Spleen (tissue), 11 donors: Measurements from ENCODE around the gene DMRTC2. TPM values are rescaled to one million over a fixed set of nuclear protein-coding genes. Genes with fewer than 3 reads are reported as not detected.

Source experiments
- DNase-seq: peaks from one replicate; pipeline ENCODE4 v3.0.0-alpha.2; 2020
- H3K27ac ChIP-seq, 8 donors: fragments of 200-600 bp; sonication (generic) in 7 of 8; 1 replicate in 4 of 8; 2 replicates in 4 of 8; pipeline versions ENCODE4 v1.5.0 to v1.8.0; 2016 to 2021; ENCODE audit warnings: inconsistent platforms in 4 of 8, mild to moderate bottlenecking in 4 of 8, moderate library complexity in 1 of 8
- H3K27me3 ChIP-seq, 7 donors: fragments of 200-600 bp; sonication (generic) in 6 of 7; replicated peaks in 1 of 7; 1 replicate in 4 of 7; 2 replicates in 3 of 7; pipeline versions ENCODE4 v1.5.0 to v1.8.0; 2016 to 2021; ENCODE audit warnings: inconsistent platforms in 3 of 7, mild to moderate bottlenecking in 1 of 7
- H3K36me3 ChIP-seq, 6 donors: fragments of 200-600 bp; sonication (generic) in 5 of 6; 1 replicate in 4 of 6; 2 replicates in 2 of 6; pipeline versions ENCODE4 v1.5.0 to v1.8.0; 2016 to 2021; ENCODE audit warnings: inconsistent platforms in 2 of 6
- H3K4me1 ChIP-seq, 6 donors: fragments of 200-600 bp; sonication (generic) in 5 of 6; 1 replicate in 3 of 6; 2 replicates in 3 of 6; pipeline versions ENCODE4 v1.5.0 to v1.8.0; 2016 to 2021; ENCODE audit warnings: inconsistent platforms in 3 of 6
- H3K4me3 ChIP-seq, 8 donors: fragments of 200-600 bp; sonication (generic) in 7 of 8; 1 replicate in 4 of 8; 2 replicates in 4 of 8; pipeline versions ENCODE4 v1.5.0 to v1.8.0; 2016 to 2021; ENCODE audit warnings: inconsistent platforms in 4 of 8, mild to moderate bottlenecking in 4 of 8, moderate library complexity in 2 of 8
- H3K9me3 ChIP-seq, 8 donors: fragments of 200-600 bp; sonication (generic) in 7 of 8; 1 replicate in 4 of 8; 2 replicates in 4 of 8; pipeline versions ENCODE4 v1.5.0 to v1.8.0; 2016 to 2021; ENCODE audit warnings: inconsistent platforms in 4 of 8
- CTCF ChIP-seq, 11 experiments: fragments of 200-600 bp in 7 of 11; fragments of 450-650 bp in 4 of 11; sonication (generic) in 4 of 11; IDR thresholded peaks in 8 of 11; conservative IDR thresholded peaks in 3 of 11; 1 replicate in 7 of 11; 2 replicates in 4 of 11; pipeline versions ENCODE4 v1.4.0 to v1.8.0; 2016 to 2021; ENCODE audit warnings: antibody characterized with exemption in 11 of 11, inconsistent platforms in 4 of 11, mild to moderate bottlenecking in 1 of 11
- POLR2A ChIP-seq, 3 donors: fragments of 450-650 bp; IDR thresholded peaks; one replicate each; pipeline ENCODE4 v1.5.1; 2017; ENCODE audit warnings: antibody characterized with exemption in 3 of 3, mild to moderate bottlenecking in 1 of 3
- POLR2AphosphoS5 ChIP-seq, 3 donors: sonication (generic); formaldehyde crosslinking; IDR thresholded peaks; one replicate each; pipeline ENCODE4 v1.5.1; 2017; ENCODE audit warnings: antibody characterized with exemption in 3 of 3
- WGBS, 5 donors: extraction: QIAGEN DNeasy Blood & Tissue Kit in 3 of 5; methylation state at CpG; one replicate each; pipeline versions ENCODE4 v1.1.5 to v1.1.7; 2013 to 2018; 5-methylcytosine and 5-hydroxymethylcytosine counted together
- intact Hi-C: fragments of 100-400 bp; cut with DNase I; formaldehyde crosslinking; loops from one replicate; pipeline ENCODE4 v1.15.0; 2023; ENCODE audit warnings: low total_unique reads
- polyA plus RNA-seq, 3 donors: library from polyadenylated mRNA; stranded (reverse); fragments of 200-250 nt; gene quantifications; one replicate each; pipeline ENCODE4 v1.2.1, GENCODE V29; 2013
- total RNA-seq, 7 donors: library from RNA; depleted of rRNA in 3 of 7; stranded (reverse); fragments of >200 nt in 3 of 7; fragmentation: NEBNext Ultra II Directional in 4 of 7; extraction: Animal tissue kit (Norgen Biotek cat#: 25700) in 4 of 7; gene quantifications; one replicate each; pipeline versions ENCODE4 v1.1.0 to v1.2.1, GENCODE V29; 2016 to 2021
- donor health status: healthy with polysubstance abuse.
- donor health status: DM: no; HTN: no; CAD: no; lungs with moderate emphysema.
- donor health status: DM: no; HTN: no; CAD: no.
- donor health status: Bipolar disorder and iron deficiency.
- donor health status: healthy.
- donor health status: DM: no; HTN: no; CAD: no.
- donor health status: DM: yes; HTN: yes; CAD: no.

Gene DMRTC2
- total and polyA plus RNA-seq, 10 donors = not detected

GRCh38 chr19:41868120-41868988 lies 23.5 kb downstream of the DMRTC2 start:
- no peak for DNase-seq
- H3K27me3 ChIP-seq = no peaks in the 10 kb centered on the region
- WGBS, 5 donors = 77 to 87% (median 84%) methylated on average over 10 of the region's 10 CpGs
- peak in 1 of 3 donors; percentile 36 for TF ChIP-seq POLR2AphosphoS5 (IDR thresholded peaks at IDR 0.05)
- TF ChIP-seq POLR2A (IDR thresholded peaks at IDR 0.05) = no peak
- peaks cover 12 to 97% (median 74%) of the 10 kb centered on the region in 6 donors for H3K36me3 ChIP-seq
- no peaks in the 10 kb centered on the region for H3K9me3 ChIP-seq
- H3K4me1 ChIP-seq = peaks cover 59 to 100% (median 98%) of the 10 kb centered on the region in 6 donors
- intact Hi-C loops = no loop called here
- H3K27ac ChIP-seq = peak overlapping the region in 6 of 8 donors; percentile 13 to 99 (median 90)
- no peak overlapping the region for H3K4me3 ChIP-seq

- Histone ChIP-seq H3K36me3 (peaks cover 11 to 91% (median 68%) of the 10 kb centered on the region in 6 donors), H3K4me1 (peaks cover 62 to 100% (median 98%) of the 10 kb centered on the region in 6 donors), H3K9me3 (no peaks in the 10 kb centered on the region), H3K27me3 (no peaks in the 10 kb centered on the region), H3K27ac (peak overlapping the region in 6 of 8 donors; percentile 15 to 99 (median 90)), H3K4me3 (no peak overlapping the region)
- TF ChIP-seq POLR2AphosphoS5 (IDR thresholded peaks at IDR 0.05) (no peak), CTCF (IDR thresholded peaks at IDR 0.05 in 8 of 11, conservative IDR thresholded peaks at IDR 0.05 in 3 of 11) (no peak), POLR2A (IDR thresholded peaks at IDR 0.05) (no peak)
- no peak for DNase-seq
- intact Hi-C loops = no loop called here
- WGBS, 5 donors = 88 to 93% (median 90%) methylated on average over 12 of the region's 12 CpGs
Measured at GRCh38 chr19:41868989-41869300, 24.1 kb downstream of the DMRTC2 start.

GRCh38 chr19:41869374-41869955 lies 24.6 kb downstream of the DMRTC2 start:
- peak overlapping the region in 6 of 8 donors; percentile 46 to 99 (median 90) for H3K27ac ChIP-seq
- 80 to 87% (median 82%) methylated on average over 11 to 13 of the region's 13 CpGs for WGBS, 5 donors
- H3K4me1 ChIP-seq = peaks cover 60 to 100% (median 98%) of the 10 kb centered on the region in 6 donors
- no peaks in the 10 kb centered on the region for H3K9me3 ChIP-seq
- no peak for DNase-seq
- H3K36me3 ChIP-seq = peaks cover 7 to 86% (median 63%) of the 10 kb centered on the region in 6 donors
- no peak for TF ChIP-seq POLR2A (IDR thresholded peaks at IDR 0.05)
- no peak overlapping the region for H3K4me3 ChIP-seq
- H3K27me3 ChIP-seq = no peaks in the 10 kb centered on the region
- intact Hi-C loops = no loop called here

- no peak for DNase-seq
- peaks cover 7 to 76% (median 54%) of the 10 kb centered on the region in 6 donors for H3K36me3 ChIP-seq
- H3K4me3 ChIP-seq = no peak overlapping the region
- H3K9me3 ChIP-seq = no peaks in the 10 kb centered on the region
- intact Hi-C loops = loop anchor here (5.0 kb wide), 1 partner anchor 77 kb away; no protein-coding TSS in a partner anchor
- H3K27me3 ChIP-seq = no peaks in the 10 kb centered on the region
- peaks cover 60 to 100% (median 97%) of the 10 kb centered on the region in 6 donors for H3K4me1 ChIP-seq
- 50 to 70% (median 52%) methylated on average over 3 of the region's 3 CpGs for WGBS, 5 donors
- peak overlapping the region; percentile 61 to 99 (median 82) for H3K27ac ChIP-seq
- TF ChIP-seq CTCF (IDR thresholded peaks at IDR 0.05 in 8 of 11, conservative IDR thresholded peaks at IDR 0.05 in 3 of 11) (no peak), POLR2AphosphoS5 (IDR thresholded peaks at IDR 0.05) (no peak), POLR2A (IDR thresholded peaks at IDR 0.05) (no peak)
Measured at GRCh38 chr19:41870401-41870873, 25.6 kb downstream of the DMRTC2 start.
